GM12873 (cell line): ENCODE measurements around the gene PSPN.
A peak's percentile ranks its signal among the peaks of the same experiment; 100 is the strongest.

ENCODE experiments used
- TF ChIP-seq, protein P1 (sequence below): IDR thresholded peaks from 2 replicates; pipeline ENCODE4 v1.5.1; 2012; ENCODE audit warnings: low read depth, mild to moderate bottlenecking, moderate library complexity, low read length, control low read depth; ENCODE audit not compliant: insufficient read depth; ENCODE audit errors: missing control alignments

Gene PSPN

DNA sequence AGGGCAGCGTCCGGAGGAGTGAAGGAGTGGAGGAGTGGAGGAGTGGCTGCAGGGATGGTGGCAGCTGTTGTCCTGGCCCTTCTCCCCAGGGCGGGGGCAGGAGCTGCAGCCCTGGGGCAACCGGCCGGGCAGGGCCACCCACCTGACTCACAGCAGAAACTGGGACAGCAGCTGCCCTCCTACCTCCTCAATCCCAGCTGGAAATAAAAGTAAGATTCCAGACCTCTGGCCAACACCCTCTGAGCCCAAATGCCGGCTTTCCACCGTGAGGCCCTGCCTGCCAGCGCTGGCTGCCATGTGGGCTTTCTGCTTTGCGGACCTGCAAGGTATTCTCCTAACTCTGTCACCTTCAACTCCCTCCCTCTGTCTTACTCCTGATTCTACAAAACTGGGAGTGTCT, 17.7 kb downstream of the PSPN start:
- TF ChIP-seq, protein P1, sequence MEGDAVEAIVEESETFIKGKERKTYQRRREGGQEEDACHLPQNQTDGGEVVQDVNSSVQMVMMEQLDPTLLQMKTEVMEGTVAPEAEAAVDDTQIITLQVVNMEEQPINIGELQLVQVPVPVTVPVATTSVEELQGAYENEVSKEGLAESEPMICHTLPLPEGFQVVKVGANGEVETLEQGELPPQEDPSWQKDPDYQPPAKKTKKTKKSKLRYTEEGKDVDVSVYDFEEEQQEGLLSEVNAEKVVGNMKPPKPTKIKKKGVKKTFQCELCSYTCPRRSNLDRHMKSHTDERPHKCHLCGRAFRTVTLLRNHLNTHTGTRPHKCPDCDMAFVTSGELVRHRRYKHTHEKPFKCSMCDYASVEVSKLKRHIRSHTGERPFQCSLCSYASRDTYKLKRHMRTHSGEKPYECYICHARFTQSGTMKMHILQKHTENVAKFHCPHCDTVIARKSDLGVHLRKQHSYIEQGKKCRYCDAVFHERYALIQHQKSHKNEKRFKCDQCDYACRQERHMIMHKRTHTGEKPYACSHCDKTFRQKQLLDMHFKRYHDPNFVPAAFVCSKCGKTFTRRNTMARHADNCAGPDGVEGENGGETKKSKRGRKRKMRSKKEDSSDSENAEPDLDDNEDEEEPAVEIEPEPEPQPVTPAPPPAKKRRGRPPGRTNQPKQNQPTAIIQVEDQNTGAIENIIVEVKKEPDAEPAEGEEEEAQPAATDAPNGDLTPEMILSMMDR = no peak

DNA sequence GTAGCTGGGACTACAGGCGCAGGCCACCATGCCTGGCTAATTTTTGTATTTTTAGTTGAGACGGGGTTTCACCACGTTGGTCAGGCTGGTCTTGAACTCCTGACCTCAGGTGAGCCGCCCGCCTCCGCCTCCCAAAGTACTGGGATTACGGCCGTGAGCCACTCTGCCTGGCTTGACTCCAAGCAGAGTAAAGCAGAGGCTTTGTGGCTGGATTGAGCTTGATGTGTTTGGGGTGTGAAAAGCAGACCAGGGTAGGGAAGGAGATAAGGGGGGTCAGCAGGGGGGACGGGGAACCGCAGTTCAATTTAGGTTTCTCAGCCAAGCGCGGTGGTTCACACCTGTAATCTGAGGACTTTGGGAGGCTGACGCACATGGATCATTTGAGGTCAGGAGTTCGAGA, 18.6 kb downstream of the PSPN start:
- TF ChIP-seq, protein P1 = no peak

- TF ChIP-seq, protein P1 = peak; percentile 8
Measured at GRCh38 chr19:6354098-6354674, 21.5 kb downstream of the PSPN start.

DNA sequence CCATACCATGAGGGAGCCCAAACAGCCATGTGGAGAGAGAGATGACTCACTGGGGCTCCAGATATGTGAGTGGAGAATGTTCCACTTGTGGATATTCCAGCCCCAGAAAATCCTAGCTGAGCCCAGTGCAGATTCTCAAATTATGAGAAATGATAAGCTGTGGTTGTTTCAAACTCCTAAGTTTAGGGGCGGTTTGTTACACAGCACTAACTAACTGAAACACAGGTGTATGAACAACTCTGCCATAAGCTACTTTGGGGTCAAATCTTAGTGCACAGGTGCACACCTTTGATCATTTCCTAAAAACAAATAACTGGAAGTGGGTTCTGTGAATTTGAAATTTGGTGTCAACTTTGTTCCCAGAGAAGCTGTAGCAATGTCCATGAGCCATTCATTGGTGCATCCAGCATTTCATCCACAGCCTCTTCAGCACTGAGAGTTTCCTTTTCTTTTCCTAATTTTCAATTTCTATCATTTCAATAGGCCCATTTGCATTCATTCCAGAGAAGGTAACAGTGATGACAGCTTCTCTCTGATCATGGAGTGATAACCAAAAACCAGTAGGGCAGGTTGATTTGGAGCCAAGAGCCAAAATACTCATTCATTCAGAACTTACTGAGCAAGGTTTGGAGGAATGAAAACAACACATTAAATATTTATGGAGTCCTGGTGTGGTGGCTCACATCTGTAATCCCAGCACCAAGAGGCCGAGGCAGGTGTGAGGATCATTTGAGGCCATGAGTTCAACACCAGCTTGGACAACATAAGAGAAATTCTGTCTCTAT, 23.2 kb downstream of the PSPN start:
- TF ChIP-seq, protein P1 = no peak

DNA sequence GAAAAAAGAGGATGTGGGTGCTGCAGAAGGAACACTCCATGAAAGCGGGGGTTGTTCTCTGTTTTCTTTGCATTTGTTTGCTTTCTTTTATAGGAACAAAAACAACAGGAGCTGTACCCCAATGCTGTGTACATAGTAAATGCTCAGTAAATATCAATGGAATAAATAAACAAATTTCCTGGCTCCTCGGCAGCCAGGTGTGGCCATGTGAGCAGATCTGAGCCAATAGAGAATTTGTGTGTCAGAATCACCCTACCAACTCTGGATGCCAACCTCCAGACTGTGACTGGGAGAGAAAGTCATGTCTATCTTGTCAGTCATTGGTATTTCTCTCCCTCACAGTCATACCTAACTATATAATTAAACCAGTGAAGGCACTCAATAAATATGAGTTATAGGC, 25.0 kb downstream of the PSPN start:
- TF ChIP-seq, protein P1 = no peak

GRCh38 chr19:6343462-6343861, 32.3 kb downstream of the PSPN start:
- TF ChIP-seq, protein P1 = no peak

GRCh38 chr19:6340493-6341201, 35.1 kb downstream of the PSPN start:
- TF ChIP-seq, protein P1 = no peak
